ENCODE measurements around the gene ZFP64. TPM values are rescaled to one million over a fixed set of nuclear protein-coding genes. Genes with fewer than 3 reads are reported as not detected.

Gene ZFP64
- total RNA-seq, 1 experiment from 2014 or later: 49.8 TPM

DNA sequence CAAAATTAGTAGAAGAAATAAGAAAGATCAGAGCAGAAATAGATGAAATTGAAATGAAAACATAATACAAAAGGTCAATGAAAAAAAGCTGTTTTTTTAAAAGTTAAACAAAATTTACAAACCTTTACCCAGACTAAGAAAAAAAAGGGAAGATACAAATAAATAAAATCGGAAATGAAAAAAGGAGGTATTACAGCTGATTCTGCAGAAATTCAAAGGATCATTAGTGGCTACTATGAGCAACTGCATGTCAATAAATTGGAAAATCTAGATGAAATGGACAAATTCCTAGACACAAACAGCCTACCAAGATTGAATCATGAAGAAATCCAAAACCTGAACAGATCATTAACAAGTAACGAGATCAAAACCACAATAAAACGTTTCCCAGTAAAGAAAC, 59.2 kb downstream of the ZFP64 start:
- Histone ChIP-seq H3K27me3 (ENCODE audit: insufficient read depth, low read depth) (no peaks in the 10 kb centered on the region), H3K36me3 (ENCODE audit: low read depth) (no peaks in the 10 kb centered on the region), H3K27ac (no peak overlapping the region), H3K4me3 (no peak overlapping the region), H3K79me2 (ENCODE audit: low read depth) (no peaks in the 10 kb centered on the region), H2AFZ (no peak overlapping the region), H3K4me2 (no peak overlapping the region), H3K9me2 (ENCODE audit: insufficient read depth) (no peaks in the 10 kb centered on the region; the same call in 1 of the 2 replicates), H4K20me1 (ENCODE audit: insufficient read depth) (no peaks in the 10 kb centered on the region), H3F3A (ENCODE audit: insufficient read depth, low read depth) (no peaks in the 10 kb centered on the region), H3K4me1 (replicated peaks; ENCODE audit: insufficient read depth) (no peaks in the 10 kb centered on the region), H3K9me3 (ENCODE audit: insufficient read depth, low read depth) (no peaks in the 10 kb centered on the region)
- intact Hi-C loops (cut with micrococcal nuclease; ENCODE audit: unreplicated experiment): no loop called here
- no peak for DNase-seq
- POLR2A ChIA-PET (ENCODE audit: unreplicated experiment): no interaction called here
- TF ChIP-seq CTCF (conservative IDR thresholded peaks at IDR 0.05) (no peak), EZH2 (IDR thresholded peaks at IDR 0.05; ENCODE audit: low read depth) (no peak)
- BruUV-seq (replicated peaks): no TSS peak
- CTCF ChIA-PET: no interaction called here

- H4K20me1 ChIP-seq (ENCODE audit: insufficient read depth): no peaks in the 10 kb centered on the region
- H2AFZ ChIP-seq: no peak overlapping the region
- no peak overlapping the region for H3K4me2 ChIP-seq
- no peak for TF ChIP-seq EZH2 (IDR thresholded peaks at IDR 0.05; ENCODE audit: low read depth)
- TF ChIP-seq CTCF (conservative IDR thresholded peaks at IDR 0.05): no peak
- intact Hi-C loops (cut with micrococcal nuclease; ENCODE audit: unreplicated experiment): no loop called here
- no peaks in the 10 kb centered on the region for H3K4me1 ChIP-seq (replicated peaks; ENCODE audit: insufficient read depth)
- ChIA-PET CTCF (no interaction called here), POLR2A (ENCODE audit: unreplicated experiment) (no interaction called here)
- H3K27me3 ChIP-seq (ENCODE audit: insufficient read depth, low read depth): no peaks in the 10 kb centered on the region
- DNase-seq: no peak
- H3K9me3 ChIP-seq (ENCODE audit: insufficient read depth, low read depth): no peaks in the 10 kb centered on the region
- no peaks in the 10 kb centered on the region for H3K36me3 ChIP-seq (ENCODE audit: low read depth)
- no peaks in the 10 kb centered on the region for H3K79me2 ChIP-seq (ENCODE audit: low read depth)
- no peak overlapping the region for H3K27ac ChIP-seq
- H3K4me3 ChIP-seq: no peak overlapping the region
- BruUV-seq (replicated peaks): no TSS peak
- H3K9me2 ChIP-seq (ENCODE audit: insufficient read depth): no peaks in the 10 kb centered on the region; the same call in 1 of the 2 replicates
- no peaks in the 10 kb centered on the region for H3F3A ChIP-seq (ENCODE audit: insufficient read depth, low read depth)
Observed at GRCh38 chr20:52131048-52131643, 60.4 kb downstream of the ZFP64 start.

DNA sequence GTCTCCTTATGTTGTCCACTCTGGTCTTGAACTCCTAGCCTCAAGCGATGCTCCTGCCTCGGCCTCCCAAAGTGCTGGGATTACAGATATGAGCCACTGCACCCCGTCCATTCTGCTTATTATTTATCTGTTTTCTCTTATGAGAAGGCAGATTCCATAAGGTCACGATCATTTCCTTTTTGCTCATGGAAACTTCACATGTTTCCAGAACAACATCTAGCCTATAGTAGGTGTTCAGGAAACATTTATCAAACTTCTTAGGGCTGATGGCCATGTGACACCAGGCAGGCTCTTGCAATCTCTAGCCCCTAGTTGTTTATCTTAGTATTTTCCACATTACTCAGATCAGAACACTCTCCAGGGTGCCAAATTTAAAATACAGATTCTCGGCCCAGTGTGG, 61.2 kb downstream of the ZFP64 start:
- no peak overlapping the region for H2AFZ ChIP-seq
- intact Hi-C loops (cut with micrococcal nuclease; ENCODE audit: unreplicated experiment): no loop called here
- ChIA-PET POLR2A (ENCODE audit: unreplicated experiment) (no interaction called here), CTCF (no interaction called here)
- no peaks in the 10 kb centered on the region for H3K9me3 ChIP-seq (ENCODE audit: insufficient read depth, low read depth)
- H3K9me2 ChIP-seq (ENCODE audit: insufficient read depth): no peaks in the 10 kb centered on the region
- TF ChIP-seq EZH2 (IDR thresholded peaks at IDR 0.05; ENCODE audit: low read depth): no peak
- no peak for TF ChIP-seq CTCF (conservative IDR thresholded peaks at IDR 0.05)
- no peak for DNase-seq
- BruUV-seq (replicated peaks): no TSS peak
- no peaks in the 10 kb centered on the region for H3K79me2 ChIP-seq (ENCODE audit: low read depth)
- no peaks in the 10 kb centered on the region for H3K4me1 ChIP-seq (replicated peaks; ENCODE audit: insufficient read depth)
- no peaks in the 10 kb centered on the region for H4K20me1 ChIP-seq (ENCODE audit: insufficient read depth)
- H3K27ac ChIP-seq: no peak overlapping the region
- H3K27me3 ChIP-seq (ENCODE audit: insufficient read depth, low read depth): no peaks in the 10 kb centered on the region
- no peak overlapping the region for H3K4me2 ChIP-seq
- no peaks in the 10 kb centered on the region for H3K36me3 ChIP-seq (ENCODE audit: low read depth)
- H3K4me3 ChIP-seq: no peak overlapping the region
- no peaks in the 10 kb centered on the region for H3F3A ChIP-seq (ENCODE audit: insufficient read depth, low read depth)

Measured in PC-9 (cell line).